HG02938 (cell line): ENCODE measurements around the gene FRMD7.

ENCODE experiments used
- ATAC-seq: cut with Tn5 transposase; IDR thresholded peaks from one replicate; pipeline ENCODE4 v1.9.1; 2021; ENCODE audit warnings: mild to moderate bottlenecking, moderate library complexity; ENCODE audit not compliant: unreplicated experiment

Gene FRMD7

DNA sequence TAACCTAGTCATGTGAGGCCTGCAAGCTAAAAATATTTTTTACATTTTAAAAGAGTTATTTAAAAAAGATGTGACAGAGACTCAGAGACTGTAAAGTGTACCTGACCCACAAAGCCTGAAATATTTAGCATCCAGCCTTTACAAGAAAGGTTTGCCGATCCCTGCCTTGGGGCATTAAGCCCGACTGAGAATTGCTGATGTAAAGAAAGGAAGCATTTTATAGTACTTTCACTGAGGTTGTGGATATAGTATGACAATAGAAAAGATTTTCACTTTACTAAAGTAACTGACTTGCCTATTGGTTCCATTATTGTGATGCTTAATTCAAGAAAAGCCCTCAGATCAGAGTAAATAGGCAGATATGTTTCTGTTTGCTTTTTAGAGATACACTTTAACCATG lies 87.8 kb downstream of the FRMD7 start:
- ATAC-seq = no peak

DNA sequence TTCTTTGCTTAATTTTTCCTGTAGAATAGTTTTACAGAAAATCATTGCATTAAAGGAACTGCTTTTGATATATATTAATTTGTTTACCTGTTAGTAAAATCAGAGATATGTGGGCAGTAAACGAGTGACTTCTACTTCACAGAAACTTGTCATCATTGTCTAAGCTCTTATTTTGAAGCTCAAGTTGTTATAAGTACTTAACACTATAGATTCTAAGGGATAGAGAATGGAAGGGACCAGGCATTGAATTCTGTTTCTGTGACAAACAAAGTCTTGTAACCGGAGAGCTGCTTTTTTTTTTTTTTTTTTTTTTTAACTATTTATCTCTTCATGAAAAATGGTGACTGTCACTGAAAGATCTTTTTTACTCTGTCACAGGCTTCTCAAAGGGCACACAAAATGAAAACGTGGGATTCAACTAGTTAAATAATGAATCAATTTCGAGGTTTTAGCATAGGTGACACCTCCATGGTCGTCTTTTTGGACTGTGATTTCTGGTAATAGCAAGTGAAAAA lies 90.3 kb downstream of the FRMD7 start:
- no peak for ATAC-seq

DNA sequence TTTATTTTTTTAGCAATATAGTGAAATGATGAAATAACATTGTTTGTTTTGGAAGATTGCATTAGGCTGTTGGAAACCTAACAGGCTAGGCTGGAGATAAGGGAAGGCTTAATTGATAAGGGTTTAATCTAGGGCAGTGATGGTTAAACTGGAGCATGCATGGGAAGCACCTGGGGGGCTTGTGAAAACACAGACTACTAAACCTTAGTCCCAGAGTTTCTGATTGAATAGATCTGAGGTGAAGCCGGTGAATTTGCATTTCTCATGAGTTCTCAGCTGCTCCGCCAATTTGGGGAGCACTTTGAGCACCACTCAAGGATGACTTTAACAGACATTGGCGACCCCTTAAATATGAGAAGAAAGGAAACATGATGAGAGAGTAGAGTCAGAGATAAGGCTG lies 93.2 kb downstream of the FRMD7 start:
- no peak for ATAC-seq

DNA sequence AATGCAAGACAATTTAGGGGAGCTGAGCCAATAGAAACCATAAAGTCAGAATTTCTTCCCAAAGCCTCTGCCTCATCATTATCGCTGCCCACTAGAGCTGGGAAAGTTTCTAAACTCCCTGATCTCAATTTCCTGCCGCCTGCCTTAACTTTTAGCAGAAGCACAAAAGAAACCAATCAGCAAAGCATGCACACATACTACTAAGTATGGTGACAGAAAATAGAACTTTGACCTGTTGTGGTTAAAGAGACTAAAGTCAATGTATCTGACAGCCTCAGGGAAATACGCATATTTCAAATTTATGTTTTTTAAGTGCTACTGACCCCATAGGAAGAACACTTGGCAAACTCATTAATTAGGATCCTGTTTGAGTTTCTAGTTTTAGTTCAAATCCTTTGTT lies 94.7 kb downstream of the FRMD7 start:
- ATAC-seq = peak; percentile 56

DNA sequence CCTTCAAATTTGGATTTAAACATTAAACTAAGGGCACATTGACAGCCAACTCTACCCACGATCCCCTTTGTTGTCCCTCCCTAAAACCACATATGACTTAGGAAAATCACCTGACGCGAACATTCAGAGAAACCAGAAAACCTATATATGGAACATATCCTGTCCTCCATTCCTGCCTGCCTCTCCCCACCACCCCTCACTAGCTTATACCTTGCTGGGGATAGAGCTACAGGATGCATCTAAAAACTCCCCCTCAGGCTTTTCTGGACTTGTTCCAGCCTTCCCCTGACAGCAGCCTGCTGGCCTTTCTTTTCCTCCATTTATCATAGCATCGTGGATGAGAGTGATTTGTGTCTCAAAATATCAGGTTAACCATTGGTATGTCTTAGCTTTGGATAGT lies 96.0 kb downstream of the FRMD7 start:
- ATAC-seq = no peak

DNA sequence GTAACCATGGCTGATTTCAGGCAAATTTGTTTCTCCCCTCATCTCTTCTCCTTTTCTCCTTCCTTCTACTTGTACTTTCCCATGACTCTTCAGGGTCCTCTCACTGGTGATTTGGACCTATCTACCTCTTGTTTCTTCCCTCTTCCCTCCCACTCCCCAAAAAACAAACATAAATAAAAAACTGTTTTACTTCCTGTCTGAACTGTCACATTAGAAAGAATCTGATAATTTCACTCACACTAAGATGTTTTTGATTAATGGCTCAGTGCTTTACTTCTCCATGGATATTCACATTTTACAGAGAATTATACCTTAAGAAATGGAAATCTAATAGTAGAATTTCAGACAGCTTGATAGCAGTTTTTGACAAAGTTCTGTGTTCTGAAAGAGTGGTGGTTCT lies 97.6 kb downstream of the FRMD7 start:
- no peak for ATAC-seq
